Thoracic aorta (tissue), 2 donors: Measurements from ENCODE around the gene LAG3. TPM values are rescaled to one million over a fixed set of nuclear protein-coding genes. Genes with fewer than 3 reads are reported as not detected.

Source experiments
- ATAC-seq: fragments of 150-250 bp; one replicate; pipeline ENCODE4 v1.8.0; 2017; ENCODE audit warnings: low read depth; ENCODE audit not compliant: insufficient number of reproducible peaks, low FRiP score
- DNase-seq: peaks from one replicate; pipeline ENCODE4 v3.0.0-alpha.2; 2020; ENCODE audit warnings: low spot score
- H3K27ac ChIP-seq, 2 donors: fragments of 200-600 bp; sonication (generic); 1 replicate in 1 of 2; 2 replicates in 1 of 2; pipeline ENCODE4 v1.5.1; 2016; ENCODE audit warnings: mild to moderate bottlenecking in 2 of 2, moderate library complexity in 2 of 2
- H3K27me3 ChIP-seq: fragments of 200-600 bp; sonication (generic); replicated peaks from 2 replicates; pipeline ENCODE4 v1.6.0; 2016; ENCODE audit warnings: mild to moderate bottlenecking; ENCODE audit not compliant: insufficient read depth
- H3K36me3 ChIP-seq: fragments of 200-600 bp; sonication (generic); one replicate; pipeline ENCODE4 v1.5.1; 2016
- H3K4me1 ChIP-seq, 2 donors: fragments of 200-600 bp; sonication (generic); 1 replicate in 1 of 2; 2 replicates in 1 of 2; pipeline versions ENCODE4 v1.5.1 to v1.6.0; 2016; ENCODE audit warnings: low read depth in 2 of 2, mild to moderate bottlenecking in 1 of 2; ENCODE audit not compliant: control insufficient read depth in 1 of 2
- H3K4me3 ChIP-seq: fragments of 200-600 bp; sonication (generic); 2 replicates; pipeline ENCODE4 v1.5.1; 2016; ENCODE audit warnings: mild to moderate bottlenecking
- H3K9me3 ChIP-seq: fragments of 200-600 bp; sonication (generic); 2 replicates; pipeline ENCODE4 v1.5.1; 2016
- total RNA-seq, 2 donors: library from RNA; depleted of rRNA; stranded (reverse); fragments of >200 nt; gene quantifications; one replicate each; pipeline versions ENCODE4 v1.1.0 to v1.2.3, GENCODE V29; 2016
- TF ChIP-seq, protein P1 (sequence below): fragments of 200-600 bp; sonication (generic); IDR thresholded peaks from one replicate; pipeline ENCODE4 v1.5.1; 2019; ENCODE audit warnings: antibody characterized with exemption

The LAG3 gene
- total RNA-seq, 2 donors from 2014 or later: 0.95 to 1.5 TPM

DNA sequence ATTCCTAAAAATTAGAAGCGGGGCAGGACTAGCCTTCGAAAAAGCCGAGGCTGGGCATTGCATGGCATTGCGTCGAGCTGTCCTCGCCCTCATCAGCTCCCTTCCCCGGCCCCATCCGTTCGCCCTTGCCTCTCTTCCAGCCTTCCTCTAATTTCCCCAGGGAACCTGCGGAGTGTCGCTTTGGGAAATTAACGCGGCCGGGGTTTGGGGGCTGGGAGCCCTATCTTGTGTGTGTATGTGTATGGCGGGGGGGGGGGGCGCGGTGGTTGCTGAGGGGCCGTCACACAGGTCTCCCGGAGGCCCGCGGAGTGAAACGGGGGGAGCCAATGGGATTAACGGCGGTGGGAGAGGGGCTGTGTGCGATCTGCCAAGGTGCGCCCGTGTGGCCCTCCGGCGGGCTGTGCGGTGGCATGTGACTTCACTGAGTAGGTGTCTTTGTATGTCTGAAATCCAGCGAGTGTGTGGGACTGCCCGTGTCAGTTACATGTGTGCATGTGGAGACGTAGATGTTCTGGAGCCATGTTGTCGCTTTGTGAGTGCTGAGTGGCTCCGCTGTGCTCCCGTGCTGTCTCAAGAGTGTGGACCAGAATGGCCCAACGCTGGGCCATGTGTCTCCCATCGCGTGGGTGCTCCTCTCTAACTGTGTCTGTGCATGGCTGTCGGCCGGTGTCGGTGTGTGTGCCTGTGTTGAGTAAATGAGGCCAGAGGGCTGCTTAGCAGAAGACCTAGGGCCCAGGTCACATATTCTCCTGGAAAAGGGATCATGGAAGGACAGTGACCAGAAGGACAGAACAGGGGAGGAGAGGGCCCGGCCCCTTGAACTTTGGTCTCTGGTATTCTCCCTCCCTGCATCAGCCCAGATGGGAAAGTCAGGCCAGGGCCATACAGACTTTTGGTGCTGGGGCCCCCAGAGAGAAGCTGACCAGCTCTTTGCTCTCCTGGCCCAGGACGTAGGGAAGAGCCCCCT lies 4.7 kb upstream of the LAG3 start:
- no peaks in the 10 kb centered on the region for H3K9me3 ChIP-seq
- ATAC-seq: no peak
- H3K36me3 ChIP-seq: peaks cover 22% of the 10 kb centered on the region
- TF ChIP-seq, protein P1, sequence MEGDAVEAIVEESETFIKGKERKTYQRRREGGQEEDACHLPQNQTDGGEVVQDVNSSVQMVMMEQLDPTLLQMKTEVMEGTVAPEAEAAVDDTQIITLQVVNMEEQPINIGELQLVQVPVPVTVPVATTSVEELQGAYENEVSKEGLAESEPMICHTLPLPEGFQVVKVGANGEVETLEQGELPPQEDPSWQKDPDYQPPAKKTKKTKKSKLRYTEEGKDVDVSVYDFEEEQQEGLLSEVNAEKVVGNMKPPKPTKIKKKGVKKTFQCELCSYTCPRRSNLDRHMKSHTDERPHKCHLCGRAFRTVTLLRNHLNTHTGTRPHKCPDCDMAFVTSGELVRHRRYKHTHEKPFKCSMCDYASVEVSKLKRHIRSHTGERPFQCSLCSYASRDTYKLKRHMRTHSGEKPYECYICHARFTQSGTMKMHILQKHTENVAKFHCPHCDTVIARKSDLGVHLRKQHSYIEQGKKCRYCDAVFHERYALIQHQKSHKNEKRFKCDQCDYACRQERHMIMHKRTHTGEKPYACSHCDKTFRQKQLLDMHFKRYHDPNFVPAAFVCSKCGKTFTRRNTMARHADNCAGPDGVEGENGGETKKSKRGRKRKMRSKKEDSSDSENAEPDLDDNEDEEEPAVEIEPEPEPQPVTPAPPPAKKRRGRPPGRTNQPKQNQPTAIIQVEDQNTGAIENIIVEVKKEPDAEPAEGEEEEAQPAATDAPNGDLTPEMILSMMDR: no peak
- H3K27me3 ChIP-seq: no peaks in the 10 kb centered on the region
- H3K27ac ChIP-seq: peak overlapping the region; percentile 86 to 95
- peaks cover 25 to 61% of the 10 kb centered on the region in 2 donors for H3K4me1 ChIP-seq
- no peak for DNase-seq
- peak overlapping the region; percentile 97 for H3K4me3 ChIP-seq

DNA sequence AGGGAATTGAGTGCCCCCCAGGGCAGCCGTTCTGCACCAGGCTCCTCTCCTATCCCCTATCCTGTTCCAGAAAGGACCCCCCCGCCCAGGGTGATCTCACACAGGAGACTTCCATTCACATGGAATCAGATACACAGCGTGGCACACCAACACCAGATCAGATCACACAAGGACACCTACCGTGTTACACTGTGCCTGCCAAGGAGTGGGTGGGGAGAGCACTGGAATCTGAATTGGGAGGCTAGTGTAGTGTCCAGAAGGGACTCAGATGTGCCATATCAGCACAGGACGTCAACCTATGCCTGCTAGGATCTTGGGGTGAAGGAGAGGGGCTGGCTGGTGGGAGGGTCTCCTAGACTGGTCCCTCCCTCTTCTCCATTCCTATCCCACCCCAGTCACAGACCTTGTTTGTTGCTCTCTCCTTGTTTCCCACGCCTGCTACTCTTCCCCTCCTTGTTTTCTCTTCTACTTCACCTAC lies 3.8 kb upstream of the LAG3 start:
- ATAC-seq (no peak), DNase-seq (no peak)
- Histone ChIP-seq H3K4me1 (peaks cover 20 to 52% of the 10 kb centered on the region in 2 donors), H3K9me3 (no peaks in the 10 kb centered on the region), H3K36me3 (peaks cover 22% of the 10 kb centered on the region), H3K27me3 (no peaks in the 10 kb centered on the region), H3K27ac (peak overlapping the region; percentile 1 to 86), H3K4me3 (peak overlapping the region; percentile 97)
- TF ChIP-seq, protein P1: no peak

DNA sequence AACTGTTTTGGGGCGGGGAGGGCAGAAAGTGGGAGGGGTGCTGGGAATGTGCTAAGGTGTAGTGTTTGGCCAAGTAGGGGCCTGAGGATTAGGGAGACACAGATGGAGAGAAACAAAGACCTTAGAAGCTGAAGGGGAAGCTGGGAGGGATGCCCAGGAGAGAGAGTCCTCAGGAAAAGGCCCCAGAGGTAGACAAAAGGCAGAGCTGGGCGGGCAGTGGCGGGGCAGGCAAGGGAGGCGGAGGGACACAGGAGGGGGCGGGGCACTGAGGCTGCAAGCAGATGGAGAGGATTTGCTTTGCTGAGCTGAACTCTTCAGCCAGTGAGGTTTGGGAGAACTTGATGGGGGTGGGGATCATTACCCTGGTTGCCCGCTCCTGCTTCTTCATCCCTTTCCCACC lies 3.3 kb upstream of the LAG3 start:
- Histone ChIP-seq H3K27ac (peak overlapping the region; percentile 1 to 86), H3K4me1 (peaks cover 20 to 47% of the 10 kb centered on the region in 2 donors)
- ATAC-seq: no peak

DNA sequence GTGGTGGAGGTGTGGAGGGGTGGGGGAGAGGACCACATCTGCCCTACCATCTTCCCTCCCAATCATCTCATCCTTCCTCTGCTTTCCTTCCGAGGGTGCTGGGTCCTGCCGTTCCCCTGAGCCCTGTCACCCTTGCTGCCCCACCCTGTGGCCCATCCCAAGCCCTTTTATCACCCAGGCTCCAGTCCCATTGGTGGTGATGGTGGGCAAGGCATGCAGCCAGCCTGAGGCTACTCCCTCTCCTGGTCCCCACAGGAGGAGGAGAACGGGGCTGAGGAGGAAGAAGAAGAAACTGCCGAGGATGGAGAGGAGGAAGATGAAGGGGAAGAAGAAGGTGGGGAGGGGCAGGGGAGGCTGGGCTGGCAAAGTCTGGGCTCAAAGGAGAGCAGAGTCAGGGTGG lies 2.7 kb upstream of the LAG3 start:
- TF ChIP-seq, protein P1: no peak
- H3K4me3 ChIP-seq: no peak overlapping the region
- H3K36me3 ChIP-seq: peaks cover 22% of the 10 kb centered on the region
- H3K27ac ChIP-seq: no peak overlapping the region
- DNase-seq (no peak), ATAC-seq (no peak)
- no peaks in the 10 kb centered on the region for H3K9me3 ChIP-seq
- H3K27me3 ChIP-seq: no peaks in the 10 kb centered on the region
- peaks cover 20 to 45% of the 10 kb centered on the region in 2 donors for H3K4me1 ChIP-seq

More for the DNA sequence above, 3.3 kb upstream of the LAG3 start:
- no peaks in the 10 kb centered on the region for H3K9me3 ChIP-seq
- peaks cover 22% of the 10 kb centered on the region for H3K36me3 ChIP-seq
- H3K4me3 ChIP-seq: peak overlapping the region; percentile 97
- H3K27me3 ChIP-seq: no peaks in the 10 kb centered on the region
- TF ChIP-seq, protein P1: no peak
- no peak for DNase-seq

DNA sequence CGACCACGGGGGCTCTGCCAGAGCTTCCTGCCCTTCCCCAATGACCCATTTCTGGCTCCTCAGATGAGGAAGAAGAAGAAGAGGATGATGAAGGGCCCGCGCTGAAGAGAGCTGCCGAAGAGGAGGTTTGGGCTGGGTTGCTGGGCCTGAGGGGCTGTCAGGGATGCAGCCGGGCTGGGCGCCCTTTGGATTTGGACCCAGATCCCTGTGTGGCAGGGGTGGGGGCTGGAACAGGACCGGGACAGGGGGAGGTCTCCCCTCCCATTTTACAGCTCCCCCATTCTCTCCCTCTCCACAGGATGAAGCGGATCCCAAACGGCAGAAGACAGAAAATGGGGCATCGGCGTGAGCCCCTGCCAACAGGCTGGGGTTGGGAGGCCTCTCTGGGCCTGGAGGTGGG lies 2.2 kb upstream of the LAG3 start:
- no peak for ATAC-seq
- Histone ChIP-seq H3K9me3 (no peaks in the 10 kb centered on the region), H3K4me3 (no peak overlapping the region), H3K27ac (no peak overlapping the region), H3K36me3 (peaks cover 22% of the 10 kb centered on the region), H3K4me1 (peaks cover 18 to 41% of the 10 kb centered on the region in 2 donors), H3K27me3 (no peaks in the 10 kb centered on the region)
- DNase-seq: no peak
- TF ChIP-seq, protein P1: no peak
